ENCODE measurements around the gene GAA.

Gene GAA

DNA sequence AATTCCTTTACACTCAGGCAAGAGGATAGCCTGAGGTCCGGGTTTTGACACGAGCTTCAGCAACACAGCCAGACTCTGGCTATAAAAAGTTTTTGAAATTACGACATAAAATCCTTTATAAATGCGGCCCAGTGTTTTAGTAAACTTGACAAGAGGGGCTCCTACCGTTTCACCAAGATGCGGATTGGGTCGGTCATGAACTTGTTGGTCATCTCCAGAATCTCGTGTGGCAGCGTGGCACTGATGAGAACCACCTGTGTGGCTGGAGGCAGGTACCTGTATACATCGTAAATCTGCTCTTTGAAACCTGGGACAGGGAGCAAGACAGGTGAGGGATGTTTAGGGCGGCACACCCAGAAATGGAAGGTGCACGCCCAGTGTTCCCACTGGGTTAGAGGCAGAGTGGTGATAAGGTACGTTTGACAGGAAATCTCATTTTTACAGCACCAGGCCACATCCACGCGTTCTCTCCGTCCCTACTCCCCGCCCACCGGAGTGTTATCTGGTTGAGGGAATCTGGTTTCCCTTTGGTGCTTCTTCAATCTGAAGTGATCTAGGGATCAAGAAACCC, 37.6 kb downstream of the GAA start:
- no peak overlapping the region for H3K4me3 ChIP-seq (ENCODE audit: low read depth, low read length)
- no peak for TF ChIP-seq CTCF (IDR thresholded peaks at IDR 0.05; ENCODE audit: low read depth, low read length)

DNA sequence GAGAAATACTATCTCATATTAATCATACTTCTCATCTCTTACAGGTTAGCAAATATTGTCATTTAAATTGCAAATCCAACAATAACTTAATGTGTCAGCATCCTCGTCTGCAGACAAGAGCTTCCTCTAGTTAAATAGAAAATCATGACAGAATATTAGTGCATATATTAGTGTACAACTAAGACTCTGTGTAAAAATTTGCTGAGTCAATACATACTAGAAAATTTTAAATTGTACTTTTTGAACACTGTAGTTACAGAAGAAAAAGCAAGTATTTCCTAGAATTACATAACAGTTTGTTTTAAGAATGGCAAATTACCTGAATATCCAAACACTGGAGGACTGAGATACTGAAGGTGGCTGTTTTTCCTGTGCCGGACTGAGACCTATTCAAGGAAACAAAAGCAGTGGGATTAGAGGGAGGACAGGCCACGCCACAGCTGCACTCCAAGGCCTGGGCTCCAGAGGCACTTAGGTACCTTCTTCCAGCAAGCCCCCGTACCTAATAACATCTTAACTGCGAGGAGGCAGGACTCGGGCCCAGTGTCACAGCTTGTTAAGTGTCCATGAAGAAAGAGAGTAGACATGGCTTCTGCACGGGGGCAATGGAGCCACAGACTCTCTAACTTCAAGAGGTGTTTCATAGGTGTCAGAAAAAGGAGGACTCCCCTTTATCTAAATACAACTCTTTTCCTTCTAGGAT, 40.2 kb downstream of the GAA start:
- TF ChIP-seq CTCF (IDR thresholded peaks at IDR 0.05; ENCODE audit: low read depth, low read length): no peak
- H3K4me3 ChIP-seq (ENCODE audit: low read depth, low read length): no peak overlapping the region

DNA sequence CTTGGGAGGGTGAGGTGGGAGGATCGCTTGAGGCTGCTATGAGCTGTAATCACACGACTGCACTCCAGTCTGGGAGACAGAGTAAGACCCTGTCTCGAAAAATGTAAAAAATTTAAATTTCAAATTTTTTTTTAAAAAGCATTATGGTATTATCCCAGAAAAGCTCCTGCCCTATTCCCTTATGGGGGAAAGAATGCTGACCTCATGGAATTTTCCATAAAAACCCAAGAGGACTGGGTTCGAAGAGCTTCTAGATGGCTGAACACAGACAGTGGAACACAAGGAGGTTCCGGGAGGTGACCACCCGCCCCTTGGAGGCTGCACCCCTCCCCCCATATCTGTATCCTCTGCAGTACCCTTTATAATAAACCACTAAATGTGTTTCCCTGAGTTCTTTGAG, 41.5 kb downstream of the GAA start:
- TF ChIP-seq CTCF (IDR thresholded peaks at IDR 0.05; ENCODE audit: low read depth, low read length): no peak

DNA sequence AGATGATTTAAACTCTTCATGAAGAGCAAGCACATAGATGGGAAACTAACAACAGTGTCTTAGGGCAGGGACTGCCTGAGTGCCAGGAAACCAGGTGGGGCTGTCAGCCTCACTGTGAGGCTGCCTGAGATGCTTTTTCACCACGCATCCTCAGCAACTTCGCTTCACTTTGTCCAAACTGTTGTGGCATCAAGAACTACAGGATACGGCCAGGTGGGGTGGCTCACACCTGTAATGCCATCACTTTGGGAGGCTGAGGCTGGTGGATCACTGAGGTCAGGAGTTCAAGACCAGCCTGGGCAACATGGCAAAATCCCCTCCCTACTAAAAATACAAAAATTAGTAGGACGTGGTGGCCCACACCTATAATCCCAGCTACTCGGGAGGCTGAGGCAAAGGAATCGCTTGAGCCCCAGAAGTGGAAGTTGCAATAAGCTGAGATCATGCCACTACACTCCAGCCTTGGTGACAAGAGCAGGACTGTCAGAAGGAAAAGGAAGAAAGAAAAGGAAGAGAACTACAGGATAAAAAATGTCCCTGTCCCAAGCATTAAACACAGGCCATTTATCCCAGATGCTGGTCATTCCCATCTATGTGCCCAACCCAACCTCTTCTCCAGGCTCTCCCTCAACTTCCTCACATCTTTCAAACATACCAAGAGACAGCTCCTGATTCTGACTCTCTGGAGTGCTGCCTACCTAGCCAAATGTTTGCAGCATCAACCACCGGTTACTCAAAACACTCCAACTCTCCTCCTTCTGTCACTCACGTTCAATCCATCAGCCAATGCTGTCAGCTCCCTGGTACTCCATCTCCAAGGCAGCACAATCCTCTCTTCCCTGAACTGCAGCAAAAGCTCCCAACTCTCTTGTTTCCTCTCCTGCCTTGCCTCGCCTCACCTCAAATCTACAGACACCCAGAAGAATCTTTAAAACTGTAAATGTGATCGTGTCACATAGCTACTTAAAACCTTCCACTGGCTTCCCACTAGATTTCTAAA, 44.0 kb downstream of the GAA start:
- TF ChIP-seq CTCF (IDR thresholded peaks at IDR 0.05; ENCODE audit: low read depth, low read length): no peak
- H3K4me3 ChIP-seq (ENCODE audit: low read depth, low read length): peak overlapping the region; percentile 82

More for the DNA sequence above, 41.5 kb downstream of the GAA start:
- H3K4me3 ChIP-seq (ENCODE audit: low read depth, low read length): no peak overlapping the region

- H3K4me3 ChIP-seq (ENCODE audit: low read depth, low read length): peak overlapping the region; percentile 82
- no peak for TF ChIP-seq CTCF (IDR thresholded peaks at IDR 0.05; ENCODE audit: low read depth, low read length)
Observed at GRCh38 chr17:80146121-80147034, 45.0 kb downstream of the GAA start.

DNA sequence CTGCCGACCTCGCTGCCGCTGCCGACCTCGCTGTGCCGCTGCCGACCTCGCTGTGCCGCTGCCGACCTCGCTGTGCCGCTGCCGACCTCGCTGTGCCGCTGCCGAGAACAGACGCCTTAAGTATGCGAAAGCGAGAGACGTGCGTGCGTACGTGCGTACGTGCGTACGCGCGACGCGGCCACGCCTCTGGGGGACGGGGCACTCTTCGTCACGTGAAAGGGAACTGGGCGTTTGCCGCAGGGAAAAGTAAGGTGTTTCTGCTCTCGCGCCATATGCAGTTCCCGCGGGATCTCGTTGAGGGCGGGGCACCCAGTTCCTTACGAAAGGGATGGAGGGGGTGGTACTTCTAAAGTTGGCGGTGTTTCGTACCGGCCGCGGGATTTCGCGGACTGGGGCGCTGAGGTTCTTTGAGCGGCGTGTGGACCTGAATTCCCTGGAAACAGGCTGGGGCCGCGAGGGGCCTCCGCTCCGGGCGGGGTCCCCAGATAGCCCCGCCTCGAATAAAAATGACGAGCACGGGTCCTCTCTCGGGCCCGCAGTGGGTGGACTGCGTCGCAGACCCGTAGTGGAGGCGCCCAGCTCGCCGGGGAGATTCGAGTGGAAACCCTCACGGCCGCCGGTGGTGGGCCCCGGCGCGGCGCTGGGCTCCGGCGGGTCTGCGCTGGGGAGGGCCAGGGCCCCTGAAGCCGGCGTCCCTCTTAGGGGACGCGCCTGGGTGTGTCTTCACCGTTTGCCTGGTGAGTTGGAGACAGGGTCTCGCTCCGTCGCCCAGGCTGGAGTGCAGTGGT, 45.8 kb downstream of the GAA start, which contains the start of gene EIF4A3:
Gene EIF4A3, minus strand, starts transcription at position 94 of the 788 bp plus-strand sequence. CDS start 167 bp downstream, outside the sequence.
- H3K4me3 ChIP-seq (ENCODE audit: low read depth, low read length): peak within 1 kb of the TSS; percentile 82
- TF ChIP-seq CTCF (IDR thresholded peaks at IDR 0.05; ENCODE audit: low read depth, low read length): no peak

Data from WI38 (cell line).